WERI-Rb-1 (cell line): ENCODE data around the gene CALU.

Experiments
- DNase-seq: peaks from one replicate; pipeline ENCODE4 v3.0.0-alpha.2; 2020
- H3K27ac ChIP-seq: fragments of 250-450 bp; sonication (Bioruptor Pico); 2 replicates; pipeline ENCODE4 v1.5.1; 2020; ENCODE audit warnings: mild to moderate bottlenecking, moderate library complexity
- H3K27me3 ChIP-seq: fragments of 250-450 bp; sonication (Bioruptor Pico); 2 replicates; pipeline ENCODE4 v1.5.1; 2021; ENCODE audit warnings: mild to moderate bottlenecking, low read depth, moderate library complexity; ENCODE audit not compliant: insufficient read depth, severe bottlenecking
- H3K36me3 ChIP-seq: fragments of 250-450 bp; sonication (Bioruptor Pico); 2 replicates; pipeline ENCODE4 v1.5.1; 2020; ENCODE audit warnings: mild to moderate bottlenecking, moderate library complexity
- H3K4me3 ChIP-seq: 2 replicates; pipeline ENCODE4 v1.5.1; 2011; ENCODE audit warnings: low read depth, mild to moderate bottlenecking, control low read depth, low read length
- H3K9me3 ChIP-seq: fragments of 250-450 bp; sonication (Bioruptor Pico); 2 replicates; pipeline ENCODE4 v1.5.1; 2021; ENCODE audit warnings: mild to moderate bottlenecking, moderate library complexity; ENCODE audit not compliant: severe bottlenecking
- CTCF ChIP-seq: IDR thresholded peaks from 2 replicates; pipeline ENCODE4 v1.5.1; 2011; ENCODE audit warnings: low read depth, mild to moderate bottlenecking, control low read depth, inconsistent platforms, low read length

The CALU gene

GRCh38 chr7:128755075-128755818, 16.1 kb downstream of the CALU start:
- Histone ChIP-seq H3K27ac (no peak overlapping the region), H3K4me3 (no peak overlapping the region), H3K27me3 (no peaks in the 10 kb centered on the region), H3K9me3 (no peaks in the 10 kb centered on the region), H3K36me3 (peaks cover 66% of the 10 kb centered on the region)
- TF ChIP-seq CTCF, result no peak
- no peak for DNase-seq

DNA sequence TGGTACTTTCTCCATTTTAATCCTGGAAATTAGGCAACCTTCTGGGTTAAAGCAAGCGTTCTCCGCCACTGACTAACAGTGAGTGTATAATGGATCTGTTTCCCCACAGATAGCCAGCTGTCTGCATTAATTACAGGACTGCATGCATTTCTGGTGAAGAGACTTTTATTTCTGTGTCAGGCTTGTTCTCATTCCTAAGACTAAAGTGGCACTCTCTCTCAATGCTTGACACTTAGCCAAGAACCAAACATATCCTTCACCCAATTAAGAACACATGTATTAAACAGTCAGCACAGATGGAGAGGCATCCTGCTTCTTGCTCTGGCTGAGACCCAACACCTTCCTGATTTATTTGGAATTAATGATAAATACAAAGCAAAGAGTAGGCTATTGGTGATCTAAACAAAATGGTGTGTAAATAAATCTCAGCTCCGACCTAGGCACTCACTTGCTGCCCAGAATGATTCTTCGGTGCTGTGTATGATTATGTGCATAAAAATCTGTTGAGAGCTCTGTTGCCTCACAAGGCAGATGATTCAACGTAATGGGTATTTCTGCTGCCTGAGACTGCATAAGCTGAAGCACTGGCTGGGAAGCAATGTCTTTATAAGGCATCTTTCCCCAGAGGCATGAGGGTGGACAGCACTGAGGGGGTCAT, 16.8 kb downstream of the CALU start:
- H3K36me3 ChIP-seq, result peaks cover 67% of the 10 kb centered on the region

DNA sequence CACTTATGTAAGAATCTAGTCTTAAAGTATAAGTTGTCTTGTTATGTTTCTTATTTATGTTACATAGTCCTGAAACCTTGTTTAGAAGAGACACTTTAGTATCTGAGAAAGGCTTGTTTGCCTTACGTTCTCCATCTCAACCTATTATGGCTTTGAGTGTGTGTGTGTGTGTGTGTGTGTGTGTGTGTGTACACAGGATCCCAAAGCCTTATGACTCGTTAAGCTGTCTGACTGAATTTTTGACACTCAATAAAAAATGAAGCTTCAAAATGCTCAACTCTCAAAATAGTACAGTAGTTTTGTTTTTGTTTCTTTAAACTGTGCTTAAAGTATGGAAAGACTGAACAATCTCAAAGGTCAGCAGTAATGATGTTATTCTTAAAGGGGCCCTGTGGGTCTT, 18.0 kb downstream of the CALU start:
- no peaks in the 10 kb centered on the region for H3K27me3 ChIP-seq
- H3K4me3 ChIP-seq, result no peak overlapping the region
- DNase-seq, result no peak
- H3K36me3 ChIP-seq, result peaks cover 65% of the 10 kb centered on the region
- H3K9me3 ChIP-seq, result no peaks in the 10 kb centered on the region
- no peak for TF ChIP-seq CTCF
- H3K27ac ChIP-seq, result no peak overlapping the region

More for the DNA sequence above, 16.8 kb downstream of the CALU start:
- H3K4me3 ChIP-seq, result no peak overlapping the region
- no peaks in the 10 kb centered on the region for H3K27me3 ChIP-seq
- H3K9me3 ChIP-seq, result no peaks in the 10 kb centered on the region
- DNase-seq, result no peak
- H3K27ac ChIP-seq, result no peak overlapping the region
- TF ChIP-seq CTCF, result no peak

DNA sequence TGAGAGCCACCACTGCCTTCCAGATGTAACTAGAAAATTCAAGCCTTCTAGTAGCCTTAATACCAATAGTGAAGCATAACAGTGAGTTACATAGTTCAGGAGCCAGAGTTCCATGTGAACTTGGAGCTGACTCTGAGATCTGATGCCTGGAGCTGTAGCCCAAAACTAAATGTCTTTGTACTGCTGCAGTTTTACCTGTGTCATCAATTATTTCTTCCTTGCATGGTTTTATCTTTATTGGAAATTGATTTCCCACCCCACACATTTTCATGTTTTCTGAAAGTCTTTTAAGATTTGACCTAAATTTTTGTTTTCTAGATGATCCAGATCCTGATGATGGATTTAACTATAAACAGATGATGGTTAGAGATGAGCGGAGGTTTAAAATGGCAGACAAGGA, 19.4 kb downstream of the CALU start:
- H3K36me3 ChIP-seq, result peaks cover 68% of the 10 kb centered on the region
- no peak overlapping the region for H3K4me3 ChIP-seq
- TF ChIP-seq CTCF, result no peak
- DNase-seq, result no peak
- H3K27ac ChIP-seq, result no peak overlapping the region
- H3K27me3 ChIP-seq, result no peaks in the 10 kb centered on the region
- no peaks in the 10 kb centered on the region for H3K9me3 ChIP-seq

DNA sequence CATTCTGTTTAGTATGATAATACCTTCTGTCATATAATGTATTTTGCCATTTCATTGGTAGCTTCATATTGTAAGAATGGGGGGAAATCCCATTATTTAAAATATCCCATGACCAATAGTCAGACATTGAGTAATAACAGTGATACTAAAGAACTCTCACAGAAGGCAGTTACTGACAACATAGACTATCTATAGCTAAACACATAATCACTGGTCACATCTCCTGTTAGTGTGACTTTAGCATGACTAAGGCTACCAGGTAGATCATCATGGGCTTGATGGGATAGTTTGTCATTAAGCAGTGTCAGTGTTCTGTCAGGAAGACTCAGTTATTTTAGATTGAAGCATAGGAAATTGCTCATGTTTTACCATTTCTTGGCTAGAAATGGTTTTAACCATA, 20.1 kb downstream of the CALU start:
- no peaks in the 10 kb centered on the region for H3K27me3 ChIP-seq
- H3K9me3 ChIP-seq, result no peaks in the 10 kb centered on the region
- H3K27ac ChIP-seq, result no peak overlapping the region
- no peak for DNase-seq
- peaks cover 69% of the 10 kb centered on the region for H3K36me3 ChIP-seq
- no peak overlapping the region for H3K4me3 ChIP-seq
- TF ChIP-seq CTCF, result no peak
